ENCODE measurements around the gene CTAGE8.
"Not testable (repeated sequence)": the region's sequence is repeated elsewhere in the genome, so short reads cannot be mapped to it uniquely, and the experiment has no call there.

Gene CTAGE8, protein sequence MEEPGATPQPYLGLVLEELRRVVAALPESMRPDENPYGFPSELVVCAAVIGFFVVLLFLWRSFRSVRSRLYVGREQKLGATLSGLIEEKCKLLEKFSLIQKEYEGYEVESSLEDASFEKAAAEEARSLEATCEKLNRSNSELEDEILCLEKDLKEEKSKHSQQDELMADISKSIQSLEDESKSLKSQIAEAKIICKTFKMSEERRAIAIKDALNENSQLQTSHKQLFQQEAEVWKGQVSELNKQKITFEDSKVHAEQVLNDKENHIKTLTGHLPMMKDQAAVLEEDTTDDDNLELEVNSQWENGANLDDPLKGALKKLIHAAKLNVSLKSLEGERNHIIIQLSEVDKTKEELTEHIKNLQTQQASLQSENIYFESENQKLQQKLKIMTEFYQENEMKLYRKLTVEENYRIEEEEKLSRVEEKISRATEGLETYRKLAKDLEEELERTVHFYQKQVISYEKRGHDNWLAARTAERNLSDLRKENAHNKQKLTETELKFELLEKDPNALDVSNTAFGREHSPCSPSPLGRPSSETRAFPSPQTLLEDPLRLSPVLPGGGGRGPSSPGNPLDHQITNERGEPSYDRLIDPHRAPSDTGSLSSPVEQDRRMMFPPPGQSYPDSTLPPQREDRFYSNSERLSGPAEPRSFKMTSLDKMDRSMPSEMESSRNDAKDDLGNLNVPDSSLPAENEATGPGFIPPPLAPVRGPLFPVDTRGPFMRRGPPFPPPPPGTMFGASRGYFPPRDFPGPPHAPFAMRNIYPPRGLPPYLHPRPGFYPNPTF

DNA sequence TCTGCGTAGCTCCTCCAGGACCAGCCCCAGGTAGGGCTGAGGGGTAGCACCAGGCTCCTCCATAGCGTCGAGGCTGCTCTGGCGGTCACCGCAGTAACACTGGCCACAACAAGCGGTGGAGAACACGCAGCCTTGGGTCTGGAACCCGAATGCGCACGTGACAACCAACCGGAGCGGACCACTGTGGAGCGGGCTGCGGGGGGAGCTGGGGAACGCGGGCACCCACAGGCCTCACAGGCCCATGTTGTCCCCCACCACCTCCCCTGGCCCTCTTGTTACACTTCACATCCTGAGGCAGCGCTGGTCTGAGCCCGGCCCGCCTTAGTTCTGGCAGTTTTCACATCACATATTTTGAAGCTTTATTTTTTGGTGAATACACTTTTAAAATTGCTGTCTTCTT, at the start of gene CTAGE8:
TSS of gene CTAGE8 (minus strand) at position 101 of the 400 bp plus-strand sequence. CDS start at position 63, 38 bp downstream.
- not testable (repeated sequence) for DNase-seq (ENCODE audit: low read depth)

DNA sequence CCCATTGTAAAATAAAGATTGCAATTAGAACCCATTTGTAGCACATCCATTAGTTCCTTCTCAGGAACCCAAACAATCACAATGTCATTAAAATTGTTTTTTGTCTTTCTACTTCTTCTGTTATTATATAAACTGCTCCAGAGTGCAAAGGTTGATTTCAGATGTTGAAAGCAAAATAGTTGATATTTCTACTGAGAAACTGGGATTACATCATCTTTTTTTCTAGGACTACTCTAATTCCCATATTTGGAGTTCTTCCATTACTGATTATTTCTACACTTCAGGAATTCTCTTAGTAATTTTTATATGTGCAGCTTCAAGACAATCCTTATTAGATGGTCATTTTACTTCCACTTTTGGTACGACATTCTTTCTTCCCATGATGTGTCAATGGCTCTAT, 48.4 kb upstream of the CTAGE8 start:
- DNase-seq (ENCODE audit: low read depth) = not testable (repeated sequence)

DNA sequence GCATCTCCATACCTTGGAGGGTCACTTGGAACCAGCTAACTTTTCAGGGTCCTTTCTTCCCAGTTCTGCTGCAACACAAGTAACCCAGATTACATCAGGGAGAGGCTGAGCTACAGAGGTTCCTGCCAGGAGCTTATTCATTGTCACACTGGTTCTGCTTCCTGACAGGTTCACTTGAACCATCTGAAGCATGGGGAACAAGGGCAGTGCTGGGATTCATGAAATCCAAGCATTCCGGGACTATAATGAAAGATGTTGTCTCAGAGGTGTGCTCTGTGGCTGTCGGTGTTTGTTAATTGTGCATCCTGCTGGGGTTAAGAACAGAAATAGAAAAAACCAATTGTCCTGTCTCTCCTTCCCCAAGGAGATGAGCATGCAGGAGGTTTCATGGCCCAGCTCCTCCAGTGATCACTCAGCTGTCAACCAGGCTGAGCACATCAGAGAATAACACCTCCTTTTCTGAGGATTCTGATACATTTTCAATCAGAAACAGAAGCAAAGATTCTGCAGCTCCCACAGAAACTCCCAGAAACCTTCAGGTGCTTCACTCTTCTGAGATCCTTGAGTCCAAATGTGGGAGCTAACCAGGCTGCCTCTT, 42.9 kb upstream of the CTAGE8 start, which contains the start of gene OR2A1:
TSS of gene OR2A1 (plus strand) at position 548 of the 598 bp plus-strand sequence. CDS start 5,706 bp downstream, outside the sequence.
- DNase-seq (ENCODE audit: low read depth) = not testable (repeated sequence)

DNA sequence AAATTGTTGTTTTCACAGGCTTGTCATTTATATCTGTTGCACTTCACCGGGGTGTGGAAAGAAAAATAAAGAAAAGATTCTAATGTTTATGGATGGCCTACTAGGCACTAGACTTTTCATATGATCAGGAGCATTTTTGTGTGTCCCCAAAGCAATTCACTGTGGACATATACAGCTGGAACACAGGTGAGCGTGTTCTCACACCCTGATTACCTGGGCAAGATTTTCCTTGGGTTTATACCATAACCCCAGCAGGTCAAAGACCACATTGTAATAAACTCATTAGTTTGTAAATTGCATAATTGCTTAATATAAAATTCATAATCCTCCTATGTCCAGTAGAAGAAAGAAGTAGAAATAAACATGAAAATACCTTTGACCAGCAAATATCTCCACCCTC, 42.1 kb upstream of the CTAGE8 start:
- DNase-seq (ENCODE audit: low read depth) = not testable (repeated sequence)

DNA sequence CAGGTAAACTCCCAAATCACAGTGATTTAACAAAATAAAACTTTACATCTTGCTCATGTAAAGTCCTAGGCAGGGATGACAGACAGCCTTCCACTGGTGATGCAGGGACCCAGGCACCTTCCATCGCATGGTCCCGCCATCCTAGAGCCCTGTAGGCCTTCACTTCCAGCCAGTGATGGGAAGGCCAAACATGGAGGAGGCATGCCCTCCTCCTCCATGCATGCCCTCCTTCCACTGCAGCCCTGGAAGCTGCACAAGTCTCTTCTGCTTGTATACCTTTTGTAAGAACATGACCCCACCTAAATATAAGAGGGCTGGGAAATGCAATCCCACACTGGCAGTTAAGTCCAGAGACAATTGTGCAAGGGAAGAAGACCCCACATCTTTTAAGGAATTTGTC, 40.6 kb upstream of the CTAGE8 start:
- DNase-seq (ENCODE audit: low read depth) = not testable (repeated sequence)

DNA sequence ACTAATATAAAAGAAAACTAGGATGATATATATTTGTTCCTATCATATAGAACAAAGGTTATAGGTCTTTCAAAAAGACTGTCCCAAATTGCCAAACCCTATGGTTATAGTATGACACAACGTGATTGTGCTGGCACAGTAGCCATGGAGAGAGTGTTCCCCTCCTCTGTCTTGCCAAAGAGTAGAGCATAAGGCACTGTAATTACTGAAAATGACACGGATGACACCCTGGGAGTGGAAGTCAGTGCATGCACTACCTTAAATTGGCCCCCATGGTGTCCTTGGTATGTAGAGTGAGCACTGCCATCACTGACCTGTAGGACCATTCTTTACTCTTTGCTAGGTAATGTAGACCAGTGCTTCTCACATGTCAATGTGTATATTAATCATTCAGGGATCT, 36.1 kb upstream of the CTAGE8 start:
- DNase-seq (ENCODE audit: low read depth) = not testable (repeated sequence)

DNA sequence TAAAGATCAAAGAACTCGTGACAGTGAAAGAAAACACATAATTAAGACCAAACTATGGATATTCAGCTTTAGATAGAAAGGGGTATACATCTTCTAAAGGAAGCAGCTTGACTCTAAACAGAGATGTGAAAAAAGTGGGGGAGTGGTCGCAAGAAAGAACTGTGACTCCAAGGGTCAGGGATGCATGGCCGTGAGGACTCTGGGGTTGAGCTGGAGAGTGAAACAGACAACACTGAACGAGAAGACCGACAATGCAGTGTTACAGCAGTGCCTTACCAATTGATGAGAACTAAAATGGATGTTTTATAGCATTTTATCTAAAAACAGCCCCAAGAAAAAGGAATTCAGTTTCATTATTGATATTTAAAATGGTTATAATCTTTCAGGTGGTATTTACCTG, 34.5 kb upstream of the CTAGE8 start:
- DNase-seq (ENCODE audit: low read depth) = not testable (repeated sequence)

DNA sequence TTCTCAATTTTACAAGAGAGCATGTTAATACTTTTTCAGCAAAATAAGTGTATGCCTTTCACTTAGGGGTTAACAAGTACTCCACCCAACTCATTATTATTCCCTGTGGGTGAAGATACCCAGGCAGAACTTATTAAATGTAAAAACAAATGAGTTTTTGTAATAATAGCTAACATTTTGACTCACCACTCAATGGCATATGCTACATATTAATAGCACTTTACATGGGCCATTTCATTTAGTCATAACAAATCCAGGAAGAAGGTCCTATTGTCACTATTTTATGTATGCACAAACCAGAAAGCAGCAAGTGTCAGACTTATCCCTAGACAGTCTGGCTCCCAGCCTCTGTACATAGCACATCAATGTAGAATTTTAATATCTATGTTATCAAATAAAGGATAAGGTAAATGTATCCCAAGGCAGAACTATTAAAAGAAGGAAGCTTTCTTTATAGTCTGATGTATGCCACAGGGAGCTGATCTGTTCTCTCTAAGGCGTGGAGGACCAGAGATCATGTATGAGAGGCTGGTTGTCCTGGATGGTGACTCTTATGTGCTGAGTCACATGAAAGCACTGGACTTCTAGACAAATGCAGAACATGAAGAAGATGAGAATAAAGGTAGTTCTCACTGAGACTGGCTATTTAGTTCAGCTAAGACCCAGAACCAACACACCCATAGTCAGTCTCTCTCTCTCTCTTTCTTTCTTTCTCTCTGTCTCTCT, 33.7 kb upstream of the CTAGE8 start:
- DNase-seq (ENCODE audit: low read depth) = not testable (repeated sequence)

DNA sequence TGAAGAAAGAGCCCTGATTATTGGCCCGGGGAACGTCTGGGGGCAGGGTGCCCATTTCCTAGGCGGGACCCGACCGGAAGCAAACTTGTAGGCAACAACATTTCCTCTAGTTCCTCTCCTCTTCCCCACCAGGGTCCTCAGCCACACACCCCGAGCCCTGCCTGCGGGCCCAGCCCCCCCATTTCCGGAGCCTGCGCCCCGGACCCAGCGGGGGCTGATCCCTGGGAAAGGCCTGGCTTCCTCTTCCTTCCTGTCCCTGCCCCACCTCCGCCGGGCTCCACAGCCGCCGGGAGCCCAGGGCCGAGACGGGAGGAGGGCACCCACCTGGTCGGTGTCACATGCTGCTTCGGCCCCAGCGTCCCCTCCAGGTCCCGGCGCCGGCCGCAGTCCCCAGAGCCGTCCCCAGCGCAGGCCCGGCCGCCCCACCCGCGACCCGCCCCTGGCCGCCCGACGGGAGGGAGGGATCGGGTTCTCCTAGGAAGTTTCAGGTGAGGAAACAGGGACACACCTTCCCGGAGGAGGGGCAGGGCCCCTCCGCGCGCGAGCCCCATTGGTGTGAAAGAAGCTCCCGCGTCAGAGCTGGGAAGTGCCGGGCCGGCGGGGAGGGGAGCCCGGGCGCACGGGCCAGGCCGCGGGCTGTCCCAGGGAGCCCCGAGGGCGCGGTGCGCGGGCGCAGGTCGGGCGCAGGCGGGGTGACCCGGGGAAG, 24.9 kb upstream of the CTAGE8 start:
- DNase-seq (ENCODE audit: low read depth) = not testable (repeated sequence)

DNA sequence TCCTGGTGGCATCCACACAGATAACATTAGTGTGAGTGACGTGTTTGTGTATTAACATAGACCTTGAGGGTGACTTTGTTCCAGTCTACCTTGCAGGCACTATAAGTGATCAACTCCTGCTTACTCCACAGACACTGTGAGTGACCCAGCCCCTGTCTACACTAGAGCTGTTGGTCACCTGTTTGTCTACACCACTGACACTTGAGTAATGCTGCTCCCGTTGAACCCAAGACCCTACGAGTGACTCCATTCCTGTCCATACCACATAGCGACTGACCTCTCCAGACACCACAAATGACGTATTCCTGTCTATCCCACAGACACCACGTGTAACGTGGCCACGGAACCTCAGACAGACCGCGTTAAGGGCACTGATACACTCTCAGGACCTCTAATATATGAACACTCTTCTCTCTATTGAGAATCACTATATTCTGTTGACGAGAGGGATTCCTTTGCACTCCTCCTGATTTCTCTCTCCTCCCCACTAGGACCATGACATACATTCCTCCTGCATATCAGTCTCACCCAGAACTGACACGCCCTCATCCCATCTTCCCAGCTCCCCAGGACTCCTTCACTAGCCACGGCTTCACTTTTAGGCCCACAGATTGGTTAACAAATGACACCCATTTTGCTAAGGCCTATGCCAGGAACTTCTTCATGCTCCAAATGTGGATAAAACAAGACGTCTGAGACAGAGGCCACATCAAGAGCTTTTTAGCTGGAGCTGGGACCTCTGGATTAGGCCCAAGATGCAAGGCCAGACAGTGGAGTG, 23.5 kb upstream of the CTAGE8 start:
- not testable (repeated sequence) for DNase-seq (ENCODE audit: low read depth)

DNA sequence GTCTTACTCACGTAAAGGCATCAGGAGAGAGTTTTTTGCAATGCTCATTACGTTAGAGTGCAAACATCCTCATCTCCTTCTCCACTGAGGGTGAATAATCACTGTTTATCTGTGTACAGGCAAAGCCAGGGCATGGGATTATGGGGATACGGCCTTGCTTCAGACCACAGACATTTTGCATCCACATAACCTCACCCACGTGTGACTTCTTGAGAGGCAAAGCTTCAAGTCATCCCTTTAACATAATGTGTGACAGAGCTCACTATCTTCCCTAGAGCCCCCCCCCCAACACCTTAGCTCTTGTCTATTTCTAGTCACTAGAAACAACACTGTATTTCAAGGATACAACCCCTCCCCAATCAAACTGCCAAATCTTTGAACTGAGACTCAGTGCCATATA, 22.5 kb upstream of the CTAGE8 start:
- DNase-seq (ENCODE audit: low read depth) = not testable (repeated sequence)

DNA sequence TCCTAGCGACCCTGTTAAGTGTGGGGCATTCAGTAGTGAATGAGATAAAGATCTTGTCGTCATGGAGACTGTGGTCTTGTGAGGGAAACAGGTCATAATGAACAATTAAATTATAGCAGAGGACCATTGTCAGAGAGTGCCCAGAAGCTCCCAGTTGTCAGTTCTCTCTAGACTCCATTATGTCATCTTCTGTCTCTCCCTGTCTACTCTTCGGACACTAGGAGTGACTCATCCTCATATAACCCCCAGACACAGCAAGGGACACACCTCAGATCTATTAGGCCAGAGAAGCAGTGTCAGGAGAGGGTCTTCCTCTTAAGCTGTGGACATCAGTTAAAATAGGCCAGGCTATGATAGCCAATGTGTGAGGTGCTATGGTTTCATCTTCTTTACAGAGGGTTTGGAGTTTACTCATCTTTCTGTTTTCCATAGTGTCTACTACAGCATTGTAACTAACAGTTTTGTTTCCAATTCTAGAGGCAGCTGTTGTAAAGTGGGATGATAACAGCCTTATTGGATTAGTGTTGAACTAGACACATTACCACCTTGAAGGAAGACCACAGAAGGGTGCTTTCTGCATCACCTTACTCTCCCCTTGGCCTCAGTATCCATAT, 18.2 kb upstream of the CTAGE8 start:
- not testable (repeated sequence) for DNase-seq (ENCODE audit: low read depth)

DNA sequence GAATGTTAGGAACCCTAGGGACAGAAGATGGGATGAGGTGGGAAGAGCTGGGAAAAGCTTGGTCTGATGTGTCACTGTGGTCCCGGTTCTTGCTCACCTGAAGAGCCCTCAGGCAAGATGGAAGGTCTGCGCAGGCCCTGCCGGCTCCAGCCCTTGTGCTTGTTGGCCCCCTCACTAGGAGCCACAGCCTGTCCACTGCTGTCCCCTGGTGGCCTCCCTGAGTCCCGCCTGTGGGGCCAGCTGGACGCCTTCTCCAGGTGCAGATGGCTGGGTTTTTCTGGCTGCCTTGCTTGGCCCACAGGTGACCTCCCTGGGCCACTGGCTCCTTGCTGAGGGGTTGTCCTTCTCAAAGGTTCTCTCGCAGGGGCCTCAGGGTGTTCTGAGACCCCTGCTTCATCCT, 14.6 kb upstream of the CTAGE8 start:
- DNase-seq (ENCODE audit: low read depth) = not testable (repeated sequence)

DNA sequence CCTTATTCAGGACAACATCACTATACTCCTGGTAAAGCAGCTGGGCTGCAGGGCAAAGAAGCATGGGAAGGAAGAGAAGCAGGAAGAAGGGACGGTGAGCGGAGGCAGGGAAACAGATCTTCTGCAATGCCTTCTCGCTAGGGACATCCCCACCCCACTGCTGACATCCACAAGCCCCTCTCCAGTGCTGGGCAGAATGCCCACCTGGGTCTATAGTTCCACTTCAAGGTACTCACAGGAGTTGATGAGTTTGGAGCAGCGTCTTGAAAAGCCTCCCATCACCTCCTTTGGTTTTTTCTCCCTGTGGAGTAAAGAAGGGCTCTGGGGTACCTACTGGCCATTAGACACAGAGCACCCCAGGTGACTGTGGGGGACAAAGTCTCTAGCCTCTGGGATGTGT, 13.4 kb upstream of the CTAGE8 start:
- not testable (repeated sequence) for DNase-seq (ENCODE audit: low read depth)

DNA sequence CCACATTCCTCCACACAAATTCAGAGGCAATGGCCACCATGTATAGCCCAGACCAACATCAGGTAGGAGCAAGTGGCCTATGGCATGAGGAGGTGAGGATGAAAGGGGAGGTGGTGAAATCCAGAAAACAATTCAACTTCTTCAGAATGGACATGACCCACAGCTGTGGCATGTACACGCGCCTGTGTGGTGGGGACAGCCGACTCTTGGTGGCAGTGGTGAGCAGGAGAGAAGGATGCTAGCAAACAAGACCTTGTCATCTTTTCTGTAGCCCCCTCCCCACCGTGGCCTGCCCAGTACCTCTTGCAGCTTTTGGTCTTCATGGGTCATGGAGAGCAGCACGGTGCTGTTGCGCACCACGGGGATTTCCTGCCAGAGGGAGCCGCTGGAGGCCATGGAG, 12.9 kb upstream of the CTAGE8 start:
- not testable (repeated sequence) for DNase-seq (ENCODE audit: low read depth)

DNA sequence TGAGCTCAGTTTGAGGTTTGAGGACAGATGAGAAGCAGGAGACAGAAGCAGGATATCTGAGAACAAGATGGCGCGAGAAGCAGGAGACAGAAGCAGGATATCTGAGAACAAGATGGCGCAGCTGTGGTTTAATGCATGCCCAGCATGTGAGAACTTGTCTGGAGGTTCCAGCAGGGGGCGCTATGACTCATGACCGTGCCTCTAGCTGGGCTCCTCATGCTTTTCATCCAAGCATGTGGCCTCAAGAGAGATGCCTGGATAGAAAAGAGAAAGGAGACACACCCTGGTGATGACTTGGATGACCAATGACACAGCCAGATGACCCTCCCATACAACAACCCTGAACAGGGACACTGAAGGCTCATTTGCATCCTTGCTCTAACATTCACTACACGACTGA, 10.9 kb upstream of the CTAGE8 start:
- not testable (repeated sequence) for DNase-seq (ENCODE audit: low read depth)

DNA sequence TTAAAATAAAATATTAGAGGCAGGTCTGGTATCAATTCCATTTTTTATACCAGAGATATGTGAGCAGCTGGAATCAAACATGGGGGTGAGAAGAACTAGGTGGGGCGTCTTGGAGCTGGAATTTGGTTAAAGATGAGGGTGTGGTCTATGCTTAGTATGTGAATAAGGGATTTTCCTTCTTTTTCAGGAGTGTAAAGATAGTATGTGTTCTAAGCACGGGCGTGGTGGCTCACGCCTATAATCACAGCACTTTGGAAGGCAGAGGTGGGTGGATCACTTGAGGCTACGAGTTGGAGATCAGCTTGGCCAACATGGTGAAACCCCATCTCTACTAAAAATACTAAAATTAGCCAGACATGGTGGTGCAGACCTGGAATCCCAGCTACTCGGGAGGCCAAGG, 6.2 kb upstream of the CTAGE8 start:
- DNase-seq (ENCODE audit: low read depth) = not testable (repeated sequence)

DNA sequence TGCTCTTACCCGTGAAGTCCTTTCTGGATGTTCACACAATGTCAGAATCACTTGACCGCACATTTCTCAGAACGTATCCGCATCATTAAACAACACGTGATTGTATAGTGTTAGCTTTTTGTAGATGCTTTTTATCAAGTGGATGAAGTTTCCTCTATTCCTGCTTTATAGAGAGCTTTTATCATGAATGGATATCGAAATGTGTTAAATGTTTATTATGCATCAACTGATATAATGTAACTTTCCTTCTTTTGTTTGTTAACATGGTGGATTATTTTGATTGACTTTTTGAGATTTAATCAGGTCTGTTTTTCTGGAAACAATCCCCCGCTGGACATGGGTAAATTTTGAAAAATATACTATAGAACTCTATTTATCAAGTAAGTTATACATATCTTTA, 4.4 kb downstream of the CTAGE8 start, which contains the start of gene OR2A7:
TSS of gene OR2A7 (minus strand) at position 101 of the 400 bp plus-strand sequence. CDS start 5,164 bp downstream, outside the sequence.
- not testable (repeated sequence) for DNase-seq (ENCODE audit: low read depth)

DNA sequence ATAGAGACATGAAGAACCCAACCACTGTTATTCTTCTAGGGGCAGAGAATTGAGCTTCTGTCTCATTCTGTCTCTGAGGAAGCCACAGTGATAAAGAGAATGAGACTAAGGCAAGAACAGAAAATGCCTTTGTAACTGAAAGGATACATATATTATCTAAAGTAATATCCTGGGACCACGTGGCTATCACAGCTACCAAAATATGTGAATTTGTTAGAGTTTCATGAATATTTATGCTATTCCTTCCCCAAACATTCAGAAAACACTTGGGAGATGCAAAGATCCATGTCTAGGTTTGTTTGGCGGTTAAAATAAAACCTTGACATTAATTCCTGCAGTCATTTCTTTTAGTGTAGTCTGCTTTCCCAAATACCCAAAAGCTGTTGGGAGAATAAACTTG, 7.0 kb downstream of the CTAGE8 start:
- DNase-seq (ENCODE audit: low read depth) = not testable (repeated sequence)

DNA sequence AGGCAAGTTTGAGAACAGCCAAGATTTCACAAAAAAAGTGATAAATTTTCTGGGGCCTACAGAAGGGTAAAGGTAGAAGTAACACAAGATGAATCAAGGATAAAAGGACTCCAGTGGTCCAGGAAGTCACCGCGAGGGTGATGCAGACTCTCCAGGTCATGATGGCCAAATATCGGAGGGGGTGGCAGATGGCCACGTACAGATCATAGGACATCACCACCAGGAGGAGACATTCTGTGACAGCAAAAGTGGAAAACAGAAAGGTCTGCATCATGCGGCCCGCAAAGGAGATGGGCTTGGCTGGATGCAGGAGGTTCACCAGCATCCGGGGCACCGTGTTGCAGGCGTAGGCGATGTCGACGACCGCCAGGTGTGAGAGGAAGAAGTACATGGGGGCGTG, 10.0 kb downstream of the CTAGE8 start:
- DNase-seq (ENCODE audit: low read depth) = not testable (repeated sequence)

Measured in activated T-cell treated with anti-CD3 and anti-CD28 coated beads for 48 hours (primary cell).